NCI-H2196 treated with DMSO at 0.1 percent for 48 hours (cell line): ENCODE results near the gene SAP30.

ENCODE experiments used
- DNase-seq: peaks from one replicate; lab custom pipeline; 2025; ENCODE audit not compliant: unreplicated experiment; lab: John Stamatoyannopoulos, UW

Gene SAP30

DNA sequence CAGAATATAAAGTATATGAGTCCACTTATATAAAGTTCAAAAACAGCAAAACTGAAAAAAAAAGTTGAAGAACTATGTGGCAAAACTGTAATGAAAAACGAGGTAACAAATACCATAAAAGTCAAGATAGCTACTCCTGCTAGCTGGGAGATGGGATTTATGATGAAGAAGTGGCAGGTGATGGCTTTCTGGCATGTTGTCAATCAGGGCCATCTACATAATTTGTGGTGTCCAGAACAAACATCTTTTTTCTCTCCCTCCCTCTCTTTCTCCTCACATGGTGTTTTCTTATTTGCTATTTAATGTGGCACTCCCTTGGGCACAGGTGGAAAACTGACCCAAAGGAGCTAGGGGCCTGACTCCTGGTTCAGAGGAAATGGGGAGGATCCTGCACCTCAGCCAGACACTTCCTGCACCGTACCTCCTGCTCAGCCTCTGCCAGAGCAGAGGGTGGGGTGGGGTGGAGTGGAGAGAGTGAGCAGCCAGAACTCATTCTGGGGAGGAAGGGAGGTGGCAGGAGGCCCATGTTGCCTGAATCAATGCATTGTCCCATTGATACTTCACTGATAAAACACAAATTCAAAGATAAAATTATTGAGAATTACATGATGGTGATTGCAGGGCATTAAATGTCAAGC, 5.3 kb upstream of the SAP30 start:
- DNase-seq = no peak

DNA sequence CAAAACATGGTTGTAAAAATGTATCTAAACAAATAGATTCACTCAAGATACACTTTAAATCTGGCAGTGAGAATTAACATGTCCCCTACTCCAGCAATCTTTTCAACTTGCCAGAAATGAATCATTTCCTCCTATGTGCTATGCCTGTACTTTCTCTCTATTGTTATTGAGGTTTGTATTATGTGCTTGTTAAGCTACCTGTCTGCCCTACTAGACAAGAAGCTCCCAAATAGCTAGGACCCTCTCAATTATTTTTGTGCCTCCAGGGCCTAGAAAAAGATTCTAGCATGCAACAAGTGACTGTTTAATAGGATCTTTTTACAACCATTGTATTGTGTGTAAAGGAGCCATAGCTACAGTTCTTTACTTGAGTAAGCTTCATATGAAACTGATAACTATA, 3.5 kb upstream of the SAP30 start:
- no peak for DNase-seq

DNA sequence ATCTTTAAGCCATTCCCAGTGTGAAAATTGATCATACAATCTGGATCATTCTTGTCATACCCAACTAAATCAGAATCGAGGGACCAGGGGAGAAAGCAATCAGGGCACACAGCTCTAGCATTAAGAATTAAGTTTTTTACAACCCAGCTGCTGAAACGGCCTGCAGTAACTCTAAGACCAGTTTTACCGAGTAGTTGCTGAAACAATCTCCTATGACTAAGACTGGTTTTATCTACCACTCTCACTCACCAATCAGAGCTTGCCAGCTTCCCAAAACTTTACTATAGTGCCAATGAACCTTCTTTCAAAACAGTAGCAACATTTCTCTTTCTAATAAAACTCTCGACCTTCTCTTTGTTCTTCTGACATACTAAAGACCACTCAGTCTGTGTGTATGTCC, 2.8 kb upstream of the SAP30 start:
- DNase-seq = no peak

DNA sequence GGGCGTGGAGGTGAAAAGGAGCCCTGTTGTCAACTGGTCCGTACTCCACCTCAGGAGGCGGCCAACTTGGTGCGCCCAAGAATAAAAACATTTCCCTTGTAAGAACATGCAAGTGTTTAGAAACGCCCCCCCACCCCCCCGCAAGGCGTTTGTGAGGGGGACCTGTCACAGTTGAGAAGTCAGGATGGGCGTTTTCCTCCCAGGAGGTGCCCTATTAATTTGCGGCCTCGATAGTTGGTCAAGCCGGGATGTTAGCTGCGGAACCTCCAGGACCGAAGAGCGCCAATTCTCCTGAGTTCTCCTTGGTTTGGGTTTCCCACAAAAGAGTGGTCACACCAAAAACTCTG, 651 bp upstream of the SAP30 start:
- no peak for DNase-seq

GRCh38 chr4:173371292-173372192, 788 bp downstream of the SAP30 start:
- DNase-seq = no peak

- DNase-seq = no peak
These were observed 3.8 kb downstream of the SAP30 start for GRCh38 chr4:173374588-173374987.

GRCh38 chr4:173379929-173380328, 9.2 kb downstream of the SAP30 start:
- no peak for DNase-seq

DNA sequence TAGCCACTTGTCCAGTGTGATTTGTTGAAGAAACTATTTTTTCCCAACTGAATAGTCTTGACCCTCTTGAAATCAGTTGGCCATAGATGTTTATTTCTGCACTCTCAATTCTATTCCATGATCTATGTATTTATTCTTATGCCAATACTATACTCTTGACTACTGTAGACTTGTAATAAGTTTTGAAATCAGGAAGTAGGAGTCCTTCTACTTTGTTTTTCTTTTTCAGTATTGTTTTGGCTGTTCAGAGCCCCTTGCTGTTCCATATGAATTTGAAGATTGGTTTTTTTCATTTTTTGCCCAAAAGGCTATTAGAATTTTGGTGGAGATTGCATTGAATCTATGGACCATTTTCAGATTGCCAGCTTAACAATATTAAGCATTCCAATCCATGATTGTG, 10.2 kb downstream of the SAP30 start:
- DNase-seq = no peak

DNA sequence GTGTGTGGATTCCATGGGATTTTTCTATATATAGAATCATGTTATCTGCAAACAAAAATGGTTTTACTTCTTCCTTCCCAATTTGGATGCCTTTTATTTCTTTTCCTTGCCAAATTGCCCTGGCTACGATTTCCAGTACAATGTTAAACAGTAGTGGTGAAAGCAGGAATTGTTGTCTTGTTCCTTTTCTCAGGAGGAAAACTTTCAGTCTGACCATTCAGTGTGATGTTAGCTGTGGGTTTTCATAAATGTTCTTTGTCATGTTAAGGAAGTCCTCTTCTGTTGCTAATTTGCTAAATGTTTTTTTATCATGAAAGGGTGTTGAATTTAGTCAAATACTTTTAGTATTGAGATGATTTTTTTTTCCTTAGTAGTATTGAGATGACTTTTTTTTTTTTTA, 10.9 kb downstream of the SAP30 start:
- no peak for DNase-seq

- no peak for DNase-seq
These were observed 11.6 kb downstream of the SAP30 start for GRCh38 chr4:173382349-173382748.

DNA sequence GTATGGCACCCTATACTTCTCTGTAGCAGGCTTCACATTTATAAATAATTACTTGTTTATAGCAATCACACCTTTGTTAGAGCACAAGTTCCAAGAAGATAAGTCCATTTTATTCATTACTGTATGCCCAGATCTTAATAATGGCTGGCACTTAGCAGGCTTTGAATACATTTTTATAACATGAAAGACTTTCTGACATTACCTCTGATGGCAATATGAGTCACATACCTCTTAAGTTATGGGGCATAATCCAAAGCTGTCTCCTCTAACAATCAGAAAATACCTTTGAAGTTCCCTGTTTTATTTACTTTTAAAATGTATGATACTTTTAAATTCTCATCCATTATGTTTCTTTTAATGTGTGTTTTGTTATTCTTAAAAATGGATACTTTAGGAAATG, 16.0 kb downstream of the SAP30 start:
- DNase-seq = no peak

DNA sequence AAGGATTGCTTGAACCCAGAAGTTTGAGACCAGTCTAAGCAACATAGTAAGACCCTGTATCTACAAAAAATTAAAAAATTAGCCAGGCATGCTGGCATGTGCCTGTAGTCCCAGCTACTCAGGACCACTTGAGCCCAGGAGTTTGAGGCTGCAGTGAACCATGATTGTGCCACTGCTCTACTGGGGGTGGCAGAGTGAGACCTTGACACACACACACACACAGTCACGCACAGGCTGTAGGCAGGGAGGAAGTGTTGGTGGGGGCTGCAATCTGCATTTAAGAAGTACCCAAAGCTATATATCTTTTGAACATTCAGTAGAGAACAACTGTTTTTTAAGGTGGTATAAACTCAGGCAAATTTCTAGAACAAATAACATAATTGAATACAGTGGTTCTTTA, 20.9 kb downstream of the SAP30 start:
- DNase-seq = no peak

GRCh38 chr4:173397604-173398003, 26.9 kb downstream of the SAP30 start:
- no peak for DNase-seq

DNA sequence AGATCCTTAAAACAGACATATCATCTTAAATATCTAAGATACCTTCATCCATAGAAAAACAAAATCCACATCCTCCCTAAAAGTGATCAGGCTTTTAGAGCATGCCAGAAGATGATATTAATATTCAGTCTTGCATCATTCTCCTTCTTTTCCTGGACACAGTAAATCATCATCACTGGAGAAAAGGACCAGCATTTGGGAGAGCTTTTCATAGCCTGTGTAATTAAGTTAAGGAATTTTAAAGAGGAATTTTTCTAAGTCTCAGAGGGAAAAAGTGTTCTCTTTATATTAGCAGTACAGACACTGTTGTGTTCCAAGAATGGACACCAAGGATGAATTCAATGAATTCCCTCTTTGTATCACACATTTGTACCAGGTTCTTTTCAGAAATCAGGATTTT, 27.5 kb downstream of the SAP30 start:
- no peak for DNase-seq

- no peak for DNase-seq
These were observed 28.1 kb downstream of the SAP30 start, which contains the start of gene SCRG1 for GRCh38 chr4:173398779-173399415. Gene SCRG1 (minus strand): TSS chr4:173399116. CDS start chr4:173391414, 7,702 bp downstream.

DNA sequence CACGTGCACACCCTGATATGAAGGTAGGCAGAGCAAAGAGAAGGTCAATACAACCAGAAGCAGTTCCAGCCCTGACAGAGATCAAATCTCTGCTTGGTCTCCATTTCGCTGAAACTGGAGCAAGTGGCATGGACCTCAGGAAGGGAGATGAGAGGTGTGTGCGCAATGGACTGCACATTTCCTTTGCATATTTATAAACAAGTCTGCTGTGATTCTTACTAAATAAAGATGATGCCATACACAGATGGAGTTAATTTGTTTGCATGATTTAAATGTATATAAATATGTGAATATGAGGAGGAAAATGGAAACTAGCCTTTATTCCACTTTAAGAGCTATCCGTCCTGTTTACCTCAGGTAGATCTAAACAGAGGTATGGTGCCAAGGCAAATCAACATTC, 30.3 kb downstream of the SAP30 start:
- DNase-seq = no peak

DNA sequence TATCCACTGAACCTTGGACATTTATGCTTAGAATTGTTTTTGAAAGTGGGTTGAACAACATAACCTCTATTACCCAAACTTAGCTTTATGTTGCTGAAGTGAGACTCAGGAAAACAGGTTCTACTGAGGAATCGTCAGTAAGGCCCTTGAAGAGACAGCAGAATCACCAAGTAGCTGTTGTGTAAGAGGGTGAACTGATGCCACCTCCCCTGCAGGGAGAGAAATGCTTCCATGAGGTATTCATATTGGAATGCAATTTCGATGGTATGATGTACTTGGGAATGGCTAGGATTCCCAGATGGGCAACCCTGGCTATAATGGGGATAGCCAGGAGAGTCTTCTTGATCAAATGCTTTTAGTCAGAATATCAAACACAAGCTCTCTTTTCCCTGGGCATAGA, 32.3 kb downstream of the SAP30 start:
- no peak for DNase-seq

- DNase-seq = no peak
These were observed 33.6 kb downstream of the SAP30 start for GRCh38 chr4:173404296-173404865.

- DNase-seq = no peak
These were observed 35.3 kb downstream of the SAP30 start for GRCh38 chr4:173405840-173406606.

DNA sequence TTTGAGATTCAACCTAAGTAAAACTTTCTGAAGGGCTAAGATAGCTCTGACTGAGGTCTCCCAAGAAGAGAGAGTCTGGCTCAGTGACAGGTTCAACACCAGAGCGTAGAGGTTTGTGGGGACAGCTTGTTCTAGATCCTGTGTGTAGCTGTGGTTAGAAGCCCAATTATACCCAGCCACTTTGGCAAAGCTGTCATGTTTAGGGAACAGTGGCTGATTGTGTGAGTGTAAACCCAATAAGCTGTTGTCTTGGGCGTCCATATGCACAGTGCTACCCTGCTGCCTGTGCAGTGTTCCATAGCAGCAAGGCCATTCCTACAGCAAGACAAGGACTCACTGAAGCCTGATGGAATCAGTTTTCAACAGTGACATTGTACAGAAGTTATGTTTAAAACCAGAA, 39.3 kb downstream of the SAP30 start:
- no peak for DNase-seq

DNA sequence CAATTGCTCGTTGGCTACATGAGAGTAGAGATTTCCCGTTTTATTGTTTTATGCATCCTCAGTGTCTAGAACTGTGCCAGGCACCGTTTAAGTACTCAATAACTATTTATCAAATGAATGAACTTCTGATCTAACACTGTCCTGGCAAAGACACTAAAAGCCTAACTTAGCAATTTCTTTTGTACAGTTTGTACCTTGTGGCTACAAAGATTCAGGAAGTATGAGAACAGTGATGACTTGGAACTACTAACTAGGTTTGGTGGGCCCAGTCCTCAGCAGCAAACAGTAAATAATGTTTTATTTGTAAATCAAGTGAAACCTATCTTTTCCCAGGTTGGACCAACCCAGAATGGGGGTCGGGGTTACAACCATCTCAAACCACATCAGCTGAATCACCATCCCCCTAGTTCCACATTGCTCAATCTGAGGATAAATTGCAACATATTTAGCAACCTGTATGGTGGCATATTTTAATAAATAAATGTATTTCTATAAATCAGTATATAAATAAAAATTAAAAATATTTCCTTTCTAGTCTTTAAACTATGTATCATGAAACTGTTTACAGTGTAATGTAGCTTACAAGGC, 40.4 kb downstream of the SAP30 start:
- no peak for DNase-seq
